ENCODE measurements around the gene CD300A.

Gene CD300A

GRCh38 chr17:74508156-74508555 is 41.7 kb downstream of the CD300A start:
- Histone ChIP-seq H3K4me3 (ENCODE audit: low read depth, low read length) (no peak overlapping the region), H3K9me3 (ENCODE audit: control insufficient read depth, insufficient read depth, low read depth, low read length) (no peaks in the 10 kb centered on the region), H3K4me1 (ENCODE audit: control insufficient read depth, insufficient read depth, low read length) (no peaks in the 10 kb centered on the region), H3K36me3 (ENCODE audit: control insufficient read depth in 2 of 2, insufficient read depth in 1 of 2, low read length in 2 of 2) (no peaks in the 10 kb centered on the region), H3K27ac (ENCODE audit: extremely low read depth, low read depth, low read length) (no peak overlapping the region)
- ChIA-PET CTCF (interaction anchor here (0.7 to 2.5 kb wide), 3 partner anchors 58 to 140 kb away, joined by 3 to 11 read pairs (median 6); no protein-coding TSS in a partner anchor), POLR2A (no interaction called here)
- TF ChIP-seq ZBTB21 (tag by site-specific recombination; IDR thresholded peaks at IDR 0.05) (no peak), ZNF555 (tag by site-specific recombination; conservative IDR thresholded peaks at IDR 0.05) (no peak), ZNF639 (tag by site-specific recombination; IDR thresholded peaks at IDR 0.05) (no peak), RBAK (tag by site-specific recombination; IDR thresholded peaks at IDR 0.05) (no peak), ZNF202 (tag by site-specific recombination; IDR thresholded peaks at IDR 0.05; ENCODE audit: borderline replicate concordance) (no peak), ZNF155 (tag by site-specific recombination; IDR thresholded peaks at IDR 0.05) (no peak), ZEB2 (tag by site-specific recombination; IDR thresholded peaks at IDR 0.05) (no peak), BCL11B (tag by site-specific recombination; IDR thresholded peaks at IDR 0.05; ENCODE audit: low read depth) (no peak), ZSCAN30 (tag by site-specific recombination; IDR thresholded peaks at IDR 0.05) (no peak), ZNF292 (tag by site-specific recombination; IDR thresholded peaks at IDR 0.05; ENCODE audit: borderline replicate concordance, low read depth) (no peak), KLF8 (tag by site-specific recombination; IDR thresholded peaks at IDR 0.05) (no peak), ZNF544 (tag by site-specific recombination; IDR thresholded peaks at IDR 0.05) (no peak), ZBTB20 (tag by site-specific recombination; IDR thresholded peaks at IDR 0.05) (no peak), SP7 (tag by site-specific recombination; IDR thresholded peaks at IDR 0.05) (no peak), IKZF3 (tag by site-specific recombination; IDR thresholded peaks at IDR 0.05) (no peak)

- no peaks in the 10 kb centered on the region for H3K36me3 ChIP-seq (ENCODE audit: control insufficient read depth in 2 of 2, insufficient read depth in 1 of 2, low read length in 2 of 2)
- ChIA-PET CTCF (interaction anchor here (0.6 to 1.9 kb wide), 3 partner anchors 9 to 346 kb away, joined by 3 to 8 read pairs (median 6); no protein-coding TSS in a partner anchor), POLR2A (no interaction called here)
- no peaks in the 10 kb centered on the region for H3K9me3 ChIP-seq (ENCODE audit: control insufficient read depth, insufficient read depth, low read depth, low read length)
- H3K4me1 ChIP-seq (ENCODE audit: control insufficient read depth, insufficient read depth, low read length), result no peaks in the 10 kb centered on the region
- H3K27ac ChIP-seq (ENCODE audit: extremely low read depth, low read depth, low read length), result no peak overlapping the region
- TF ChIP-seq ZFP41 (tag by site-specific recombination; IDR thresholded peaks at IDR 0.05; ENCODE audit: borderline replicate concordance), result no peak
- no peak for TF ChIP-seq ZNF521 (tag by site-specific recombination; IDR thresholded peaks at IDR 0.05)
- no peak for TF ChIP-seq SETDB1 (IDR thresholded peaks at IDR 0.05; ENCODE audit: insufficient read length, low read length)
- TF ChIP-seq ZSCAN23 (tag by site-specific recombination; IDR thresholded peaks at IDR 0.05), result no peak
- no peak for TF ChIP-seq ZNF280C (tag by site-specific recombination; IDR thresholded peaks at IDR 0.05)
- no peak for TF ChIP-seq ZNF600 (tag by site-specific recombination; IDR thresholded peaks at IDR 0.05)
- no peak for TF ChIP-seq ZNF48 (tag by site-specific recombination; IDR thresholded peaks at IDR 0.05)
- TF ChIP-seq ZNF391 (tag by site-specific recombination; IDR thresholded peaks at IDR 0.05; ENCODE audit: borderline replicate concordance, low read depth), result no peak
- no peak for TF ChIP-seq ZNF629 (tag by site-specific recombination; IDR thresholded peaks at IDR 0.05)
- TF ChIP-seq ZNF311 (tag by site-specific recombination; IDR thresholded peaks at IDR 0.05; ENCODE audit: borderline replicate concordance), result no peak
- TF ChIP-seq ZNF354C (tag by site-specific recombination; IDR thresholded peaks at IDR 0.05; ENCODE audit: borderline replicate concordance, low read depth), result no peak
- H3K4me3 ChIP-seq (ENCODE audit: low read depth, low read length), result no peak overlapping the region
Observed at GRCh38 chr17:74512036-74512435, 45.6 kb downstream of the CD300A start.
